HUES64 (cell line): ENCODE measurements around the gene GALNT13.

Experiments used
- H3K27ac ChIP-seq: 2 replicates; pipeline ENCODE4 v1.7.0; 2013; ENCODE audit warnings: low read depth, low read length, inconsistent platforms
- H3K27me3 ChIP-seq: 2 replicates; pipeline ENCODE4 v1.6.1; 2013; ENCODE audit warnings: mild to moderate bottlenecking, low read length; ENCODE audit not compliant: insufficient read depth
- H3K36me3 ChIP-seq: 2 replicates; pipeline ENCODE4 v1.6.1; 2013; ENCODE audit warnings: mild to moderate bottlenecking, low read length; ENCODE audit not compliant: insufficient read depth
- H3K4me1 ChIP-seq: 2 replicates; pipeline ENCODE4 v1.6.1; 2013; ENCODE audit warnings: mild to moderate bottlenecking, low read length, moderate library complexity; ENCODE audit not compliant: insufficient read depth
- H3K4me3 ChIP-seq: 2 replicates; pipeline ENCODE4 v1.5.1; 2013; ENCODE audit warnings: mild to moderate bottlenecking, low read length, moderate library complexity
- H3K9ac ChIP-seq: 2 replicates; pipeline ENCODE4 v1.6.1; 2013; ENCODE audit warnings: mild to moderate bottlenecking, low read depth, low read length
- H3K9me3 ChIP-seq: 2 replicates; pipeline ENCODE4 v1.6.1; 2013; ENCODE audit warnings: low read depth, low read length; ENCODE audit not compliant: insufficient read depth
- WGBS: fragments of 150-250, 120-280 bp; methylation state at CpG from one replicate; pipeline ENCODE4 v1.1.7; 2013; ENCODE audit warnings: missing lambda C conversion rate; 5-methylcytosine and 5-hydroxymethylcytosine counted together

GALNT13 gene

GRCh38 chr2:154228566-154229280 lies 357.0 kb downstream of the GALNT13 start:
- Histone ChIP-seq H3K9me3 (no peaks in the 10 kb centered on the region), H3K27ac (no peak overlapping the region), H3K4me1 (no peaks in the 10 kb centered on the region), H3K36me3 (no peaks in the 10 kb centered on the region), H3K27me3 (no peaks in the 10 kb centered on the region), H3K4me3 (no peak overlapping the region), H3K9ac (no peak overlapping the region)
- 97% methylated on average over 3 of the region's 3 CpGs for WGBS

DNA sequence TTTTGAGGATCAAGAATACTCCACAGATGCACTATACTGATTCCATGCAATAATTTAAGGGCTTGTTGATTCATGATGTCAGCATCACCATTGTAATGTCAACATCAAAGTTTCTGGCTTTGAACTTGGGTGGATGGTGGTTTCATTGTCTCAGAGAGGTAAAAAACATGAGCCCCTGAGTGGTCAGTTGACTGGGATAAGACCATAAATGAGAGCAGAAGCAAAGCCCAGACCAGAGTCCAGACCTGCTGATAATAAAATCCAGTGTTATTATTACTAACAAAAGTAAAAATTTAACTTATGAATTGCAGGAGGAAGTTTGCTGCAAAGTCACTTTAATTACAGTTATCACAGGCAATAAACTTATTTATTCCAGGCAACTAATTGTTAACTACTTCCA lies 358.2 kb downstream of the GALNT13 start:
- H3K4me1 ChIP-seq: no peaks in the 10 kb centered on the region
- H3K27me3 ChIP-seq: no peaks in the 10 kb centered on the region
- no peak overlapping the region for H3K9ac ChIP-seq
- no peaks in the 10 kb centered on the region for H3K36me3 ChIP-seq
- H3K4me3 ChIP-seq: no peak overlapping the region
- H3K9me3 ChIP-seq: no peaks in the 10 kb centered on the region
- H3K27ac ChIP-seq: no peak overlapping the region

DNA sequence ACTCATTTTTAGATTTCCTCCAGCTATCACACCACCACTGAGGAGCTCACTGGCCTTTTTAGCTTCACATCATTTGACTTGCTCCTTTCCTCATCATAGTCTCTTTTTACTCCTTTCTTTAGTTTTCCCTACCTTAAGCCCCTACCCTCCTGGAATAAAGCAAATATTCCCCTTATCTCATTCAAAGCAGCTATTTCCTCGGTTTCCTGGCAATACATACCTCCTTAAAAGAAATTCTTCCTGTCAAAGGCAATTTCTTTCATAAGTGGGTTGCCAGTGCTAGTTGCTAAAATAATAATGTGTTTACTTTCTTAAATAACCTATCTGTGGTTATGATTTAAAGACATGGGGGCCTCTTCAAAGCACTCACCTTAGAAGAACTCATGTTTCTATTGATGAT lies 359.3 kb downstream of the GALNT13 start:
- H3K9me3 ChIP-seq: no peaks in the 10 kb centered on the region
- H3K36me3 ChIP-seq: no peaks in the 10 kb centered on the region
- no peak overlapping the region for H3K9ac ChIP-seq
- H3K4me1 ChIP-seq: no peaks in the 10 kb centered on the region
- H3K4me3 ChIP-seq: no peak overlapping the region
- H3K27me3 ChIP-seq: no peaks in the 10 kb centered on the region
- WGBS: 86% methylated on average over 1 of the region's 1 CpG
- H3K27ac ChIP-seq: no peak overlapping the region

GRCh38 chr2:154233231-154233630 lies 361.5 kb downstream of the GALNT13 start:
- WGBS: 99% methylated on average over 2 of the region's 2 CpGs
- Histone ChIP-seq H3K27me3 (no peaks in the 10 kb centered on the region), H3K4me1 (no peaks in the 10 kb centered on the region), H3K9me3 (no peaks in the 10 kb centered on the region), H3K9ac (no peak overlapping the region), H3K27ac (no peak overlapping the region), H3K4me3 (no peak overlapping the region), H3K36me3 (no peaks in the 10 kb centered on the region)

GRCh38 chr2:154238252-154238651 lies 366.5 kb downstream of the GALNT13 start:
- H3K27ac ChIP-seq: no peak overlapping the region
- H3K4me1 ChIP-seq: peaks cover 7% of the 10 kb centered on the region; the same call in 1 of the 2 replicates
- no peak overlapping the region for H3K4me3 ChIP-seq
- H3K27me3 ChIP-seq: no peaks in the 10 kb centered on the region
- WGBS: no CpG with 5 or more reads among the region's 1 CpG
- no peaks in the 10 kb centered on the region for H3K36me3 ChIP-seq
- H3K9ac ChIP-seq: no peak overlapping the region
- no peaks in the 10 kb centered on the region for H3K9me3 ChIP-seq

DNA sequence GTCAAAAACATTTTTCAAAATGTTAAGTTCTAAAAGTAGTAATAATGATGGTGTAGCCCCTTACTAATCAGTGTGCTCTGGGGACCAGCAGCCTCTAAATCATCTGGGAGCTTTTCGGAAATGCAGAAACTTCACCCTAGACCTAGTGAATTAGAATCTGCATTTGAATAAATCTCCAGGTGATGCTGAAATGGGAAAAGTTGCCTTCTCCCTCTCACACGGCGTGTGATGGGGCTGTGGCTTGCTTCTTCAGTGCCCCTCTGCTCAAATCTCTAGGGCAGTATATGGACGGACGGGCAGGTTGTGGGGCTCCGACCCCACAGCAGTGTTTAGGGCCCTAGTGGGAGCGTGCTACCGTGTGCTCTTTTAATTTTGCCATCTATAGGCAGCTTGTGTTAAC lies 368.6 kb downstream of the GALNT13 start:
- H3K27me3 ChIP-seq: no peaks in the 10 kb centered on the region
- H3K4me3 ChIP-seq: no peak overlapping the region
- H3K9ac ChIP-seq: no peak overlapping the region
- H3K27ac ChIP-seq: no peak overlapping the region
- WGBS: 90% methylated on average over 8 of the region's 8 CpGs
- no peaks in the 10 kb centered on the region for H3K9me3 ChIP-seq
- peaks cover 7% of the 10 kb centered on the region; the same call in 1 of the 2 replicates for H3K4me1 ChIP-seq
- no peaks in the 10 kb centered on the region for H3K36me3 ChIP-seq

- peaks cover 7% of the 10 kb centered on the region; the same call in 1 of the 2 replicates for H3K4me1 ChIP-seq
- no peak overlapping the region for H3K4me3 ChIP-seq
- H3K27ac ChIP-seq: no peak overlapping the region
- 91% methylated on average over 12 of the region's 12 CpGs for WGBS
- H3K27me3 ChIP-seq: no peaks in the 10 kb centered on the region
- no peak overlapping the region for H3K9ac ChIP-seq
- H3K36me3 ChIP-seq: no peaks in the 10 kb centered on the region
- H3K9me3 ChIP-seq: no peaks in the 10 kb centered on the region
These were observed 369.2 kb downstream of the GALNT13 start for GRCh38 chr2:154240921-154241379.

DNA sequence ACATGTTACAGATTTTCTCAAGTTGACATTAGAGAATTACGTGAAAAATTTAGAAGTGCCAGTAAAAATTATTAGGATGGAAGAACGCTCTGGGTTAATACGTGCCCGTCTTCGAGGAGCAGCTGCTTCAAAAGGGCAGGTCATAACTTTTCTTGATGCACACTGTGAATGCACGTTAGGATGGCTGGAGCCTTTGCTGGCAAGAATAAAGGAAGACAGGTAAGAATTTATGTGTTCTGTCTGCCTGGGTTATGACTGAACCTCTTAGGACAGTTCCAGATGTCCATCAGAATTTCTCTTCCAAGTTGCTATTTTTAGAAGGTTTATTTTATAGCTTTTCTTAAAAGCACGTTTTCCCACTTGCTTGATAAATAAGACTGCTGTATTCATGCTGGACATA lies 371.0 kb downstream of the GALNT13 start:
- 95% methylated on average over 7 of the region's 7 CpGs for WGBS
- H3K9ac ChIP-seq: no peak overlapping the region
- H3K27ac ChIP-seq: no peak overlapping the region
- no peaks in the 10 kb centered on the region for H3K27me3 ChIP-seq
- H3K4me3 ChIP-seq: no peak overlapping the region
- H3K9me3 ChIP-seq: no peaks in the 10 kb centered on the region
- H3K36me3 ChIP-seq: no peaks in the 10 kb centered on the region
- peaks cover 7% of the 10 kb centered on the region; the same call in 1 of the 2 replicates for H3K4me1 ChIP-seq

DNA sequence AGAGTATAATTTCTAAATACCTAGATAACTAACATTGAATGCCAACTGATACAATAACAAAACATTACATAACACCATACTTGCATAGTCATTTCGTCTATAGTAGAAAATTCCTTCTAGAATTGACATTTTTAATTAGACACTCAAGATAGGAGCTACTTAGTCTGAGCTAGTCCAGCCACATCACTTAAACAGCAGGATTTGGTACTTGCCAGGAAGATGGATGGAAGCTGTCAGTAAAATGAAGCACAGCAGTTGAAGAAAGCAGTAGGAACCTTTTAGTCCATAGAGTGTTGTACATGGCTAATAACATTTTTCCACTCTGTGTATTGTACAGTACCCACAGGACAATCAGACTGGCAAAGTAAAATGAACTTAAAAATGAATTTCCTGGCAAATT lies 372.0 kb downstream of the GALNT13 start:
- no peaks in the 10 kb centered on the region for H3K27me3 ChIP-seq
- H3K9me3 ChIP-seq: no peaks in the 10 kb centered on the region
- H3K4me3 ChIP-seq: no peak overlapping the region
- WGBS: 100% methylated on average over 1 of the region's 1 CpG
- no peaks in the 10 kb centered on the region for H3K36me3 ChIP-seq
- H3K4me1 ChIP-seq: peaks cover 7% of the 10 kb centered on the region; the same call in 1 of the 2 replicates
- no peak overlapping the region for H3K27ac ChIP-seq
- H3K9ac ChIP-seq: no peak overlapping the region

DNA sequence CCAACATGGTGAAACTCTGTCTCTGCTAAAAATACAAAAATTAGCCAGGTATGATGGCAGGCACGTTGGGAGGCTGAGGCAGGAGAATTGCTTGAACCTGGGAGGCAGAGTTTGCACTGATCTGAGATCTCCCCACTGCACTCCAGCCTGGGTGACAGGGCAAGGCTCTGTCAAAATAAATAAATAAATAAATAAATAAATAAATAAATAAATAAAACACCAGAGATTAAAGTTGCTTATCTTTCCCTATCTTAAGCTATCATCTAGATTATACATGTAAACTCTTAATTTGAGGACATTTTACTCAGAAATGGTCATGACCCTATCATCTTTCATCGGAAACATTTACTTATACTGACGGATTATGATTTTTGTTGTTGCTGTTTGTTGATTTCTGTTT lies 373.2 kb downstream of the GALNT13 start:
- 94% methylated on average over 1 of the region's 3 CpGs for WGBS
- Histone ChIP-seq H3K4me1 (peaks cover 6% of the 10 kb centered on the region; the same call in 1 of the 2 replicates), H3K27me3 (no peaks in the 10 kb centered on the region), H3K9ac (no peak overlapping the region), H3K36me3 (no peaks in the 10 kb centered on the region), H3K27ac (no peak overlapping the region), H3K9me3 (no peaks in the 10 kb centered on the region), H3K4me3 (no peak overlapping the region)

GRCh38 chr2:154247503-154247902 lies 375.8 kb downstream of the GALNT13 start:
- Histone ChIP-seq H3K27ac (no peak overlapping the region), H3K9ac (no peak overlapping the region), H3K4me1 (no peaks in the 10 kb centered on the region), H3K9me3 (no peaks in the 10 kb centered on the region), H3K36me3 (no peaks in the 10 kb centered on the region), H3K4me3 (no peak overlapping the region), H3K27me3 (no peaks in the 10 kb centered on the region)
- WGBS: 100% methylated on average over 3 of the region's 3 CpGs

DNA sequence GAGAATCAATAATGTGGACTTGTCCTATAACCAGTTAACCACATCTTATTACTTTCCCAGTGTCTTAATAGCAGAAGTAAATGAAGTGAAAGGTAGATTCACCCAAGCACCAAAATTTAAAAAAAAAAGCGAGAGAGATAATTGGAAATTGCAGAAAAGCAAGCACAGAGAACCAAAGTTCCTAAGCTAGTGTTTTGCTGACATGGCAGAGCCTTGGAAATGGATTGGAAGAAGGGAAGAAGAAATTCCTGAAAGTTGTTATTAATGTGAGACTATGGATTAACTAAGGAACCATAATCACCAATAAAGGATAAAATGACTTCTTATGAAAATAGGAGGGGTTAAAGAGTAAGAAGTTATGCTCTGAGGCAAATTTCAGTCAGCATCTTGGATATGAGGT lies 384.4 kb downstream of the GALNT13 start:
- Histone ChIP-seq H3K4me1 (no peaks in the 10 kb centered on the region), H3K36me3 (no peaks in the 10 kb centered on the region), H3K9ac (no peak overlapping the region), H3K27ac (no peak overlapping the region), H3K27me3 (no peaks in the 10 kb centered on the region), H3K4me3 (no peak overlapping the region), H3K9me3 (no peaks in the 10 kb centered on the region)
- 90% methylated on average over 1 of the region's 1 CpG for WGBS
